Common myeloid progenitor, CD34-positive (primary cell): Measurements from ENCODE around the gene TRPT1.

Experiments used
- CTCF ChIA-PET: fragments of 350-600 bp; sonication (Branson Sonifier 250); formaldehyde crosslinking; loops from one replicate; lab custom pipeline; 2021; ENCODE audit warnings: antibody characterized with exemption; lab: Charles Lee
- POLR2A ChIA-PET: fragments of 350-600 bp; sonication (Branson Sonifier 250); formaldehyde crosslinking; loops from one replicate; lab custom pipeline; 2021; ENCODE audit warnings: antibody characterized with exemption; lab: Charles Lee
- DNase-seq, 3 donors: peaks; one replicate each; pipeline versions ENCODE4 v3.0.0 to v3.0.0-alpha.2; 2013
- H3K27ac ChIP-seq, 2 experiments: 1 replicate in 1 of 2; 2 replicates in 1 of 2; pipeline ENCODE4 v1.7.0; 2013; ENCODE audit warnings: inconsistent platforms in 2 of 2, low read length in 2 of 2, mild to moderate bottlenecking in 2 of 2, low read depth in 1 of 2, moderate library complexity in 1 of 2; ENCODE audit not compliant: severe bottlenecking in 2 of 2, insufficient read depth in 1 of 2, poor library complexity in 1 of 2
- H3K27me3 ChIP-seq, 5 experiments: replicated peaks in 2 of 5; 1 replicate in 3 of 5; 2 replicates in 2 of 5; pipeline versions ENCODE4 v1.6.1 to v1.7.0; 2013; ENCODE audit warnings: low read length in 4 of 5, mild to moderate bottlenecking in 2 of 5, moderate library complexity in 2 of 5, inconsistent platforms in 1 of 5; ENCODE audit not compliant: insufficient read depth in 5 of 5, control insufficient read depth in 4 of 5
- H3K36me3 ChIP-seq, 4 experiments: 1 replicate in 2 of 4; 2 replicates in 2 of 4; pipeline versions ENCODE4 v1.6.1 to v1.7.0; 2013; ENCODE audit warnings: low read length in 3 of 4, control low read depth in 1 of 4, mild to moderate bottlenecking in 1 of 4; ENCODE audit not compliant: control insufficient read depth in 4 of 4, insufficient read depth in 4 of 4
- H3K4me1 ChIP-seq, 4 experiments: 1 replicate in 3 of 4; 2 replicates in 1 of 4; pipeline versions ENCODE4 v1.6.1 to v1.7.1; 2013; ENCODE audit warnings: low read length in 3 of 4, mild to moderate bottlenecking in 3 of 4, control low read depth in 1 of 4, inconsistent platforms in 1 of 4, moderate library complexity in 1 of 4; ENCODE audit not compliant: control insufficient read depth in 4 of 4, insufficient read depth in 4 of 4; ENCODE audit errors: control extremely low read depth in 1 of 4
- H3K4me3 ChIP-seq, 7 experiments: 1 replicate in 4 of 7; 2 replicates in 3 of 7; pipeline versions ENCODE4 v1.5.1 to v1.7.0; 2013; ENCODE audit warnings: mild to moderate bottlenecking in 7 of 7, low read length in 6 of 7, moderate library complexity in 6 of 7, inconsistent platforms in 2 of 7, low read depth in 2 of 7, control low read depth in 1 of 7; ENCODE audit not compliant: insufficient read depth in 4 of 7, control insufficient read depth in 1 of 7; ENCODE audit errors: extremely low read depth in 1 of 7
- H3K9me3 ChIP-seq, 5 experiments: 1 replicate in 4 of 5; 2 replicates in 1 of 5; pipeline versions ENCODE4 v1.6.1 to v1.7.1; 2013; ENCODE audit warnings: low read length in 4 of 5, mild to moderate bottlenecking in 2 of 5, inconsistent platforms in 1 of 5, low read depth in 1 of 5, moderate library complexity in 1 of 5; ENCODE audit not compliant: control insufficient read depth in 4 of 5, insufficient read depth in 2 of 5; ENCODE audit errors: control extremely low read depth in 1 of 5
- WGBS: methylation state at CpG from one replicate; pipeline ENCODE4 v1.1.5; 2013; ENCODE audit not compliant: insufficient coverage; 5-methylcytosine and 5-hydroxymethylcytosine counted together

The TRPT1 gene

DNA sequence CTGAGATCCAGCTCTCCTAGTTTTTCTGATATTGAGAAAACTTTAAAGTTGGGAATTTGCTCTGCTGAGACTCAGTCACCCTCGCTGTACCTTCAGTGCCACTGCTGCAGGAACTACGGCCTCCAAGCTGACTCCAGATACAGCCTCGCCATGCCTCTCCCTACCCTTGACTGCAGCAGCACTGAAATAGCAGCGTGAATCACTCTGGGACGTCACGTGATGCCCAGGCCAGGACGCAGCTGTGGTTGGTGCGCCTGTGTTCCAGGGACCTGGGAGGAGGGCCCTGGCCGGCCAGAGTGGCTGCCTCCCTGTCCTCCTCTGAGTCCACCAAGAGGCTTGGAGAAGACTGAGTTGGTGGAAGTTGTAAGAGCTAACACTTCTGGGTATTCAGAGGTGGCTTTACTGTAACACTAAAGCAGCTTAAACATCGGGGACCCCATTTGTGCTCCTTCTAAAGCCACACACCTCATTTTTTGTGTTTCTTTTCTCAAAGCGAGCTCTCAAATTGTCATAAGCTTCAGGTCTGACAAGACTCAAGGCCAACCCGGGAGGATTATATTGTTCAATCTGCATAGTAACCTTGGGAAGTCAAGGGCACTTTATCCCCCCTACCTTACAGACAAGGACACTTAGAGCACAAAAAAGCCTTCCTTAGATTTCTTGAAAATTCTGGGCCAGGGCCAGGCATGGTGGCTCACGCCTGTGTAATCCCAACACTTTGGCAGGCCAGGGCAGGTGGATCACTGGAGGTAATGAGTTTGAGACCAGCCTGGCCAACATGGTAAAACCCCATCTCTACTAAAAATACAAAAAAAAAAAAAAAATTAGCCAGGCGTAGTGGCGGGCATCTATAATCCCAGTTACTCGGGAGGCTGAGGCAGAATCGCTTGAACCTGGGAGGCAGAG lies 44.2 kb downstream of the TRPT1 start:
- H3K27ac ChIP-seq, result peak overlapping the region in 1 of 2 experiments; percentile 54

GRCh38 chr11:64180891-64181290 lies 45.1 kb downstream of the TRPT1 start:
- H3K27me3 ChIP-seq, result no peaks in the 10 kb centered on the region
- H3K9me3 ChIP-seq, result no peaks in the 10 kb centered on the region
- DNase-seq, result no peak
- ChIA-PET CTCF (interaction anchor here (0.9 to 2.0 kb wide), 4 partner anchors 16 to 179 kb away, joined by 3 to 7 read pairs (median 4); no protein-coding TSS in a partner anchor), POLR2A (interaction anchor here (0.8 kb wide), 1 partner anchor 195 kb away, joined by 3 read pairs; the partner anchor contains the start of gene OTUB1)
- 90% methylated on average over 4 of the region's 5 CpGs for WGBS
- peaks cover 3 to 37% (median 21%) of the 10 kb centered on the region in 4 experiments for H3K4me1 ChIP-seq
- H3K4me3 ChIP-seq, result peak overlapping the region in 1 of 7 experiments; percentile 1
- no peak overlapping the region for H3K27ac ChIP-seq
- H3K36me3 ChIP-seq, result peaks cover 0 to 10% (median 0%) of the 10 kb centered on the region in 4 experiments

More for the DNA sequence above, 44.2 kb downstream of the TRPT1 start:
- Histone ChIP-seq H3K36me3 (peaks cover 0 to 10% (median 0%) of the 10 kb centered on the region in 4 experiments), H3K4me3 (peak overlapping the region in 2 of 7 experiments; percentile 1 to 45), H3K27me3 (no peaks in the 10 kb centered on the region), H3K4me1 (peaks cover 3 to 37% (median 21%) of the 10 kb centered on the region in 4 experiments), H3K9me3 (no peaks in the 10 kb centered on the region)
- ChIA-PET CTCF (interaction anchor here (0.9 to 2.0 kb wide), 5 partner anchors 16 to 180 kb away, joined by 3 to 7 read pairs (median 4); no protein-coding TSS in a partner anchor), POLR2A (interaction anchor here (0.8 kb wide), 1 partner anchor 196 kb away, joined by 3 read pairs; the partner anchor contains the start of gene OTUB1)
- WGBS, result 39% methylated on average over 14 of the region's 17 CpGs
- peak; percentile 56 to 82 (median 79) for DNase-seq

DNA sequence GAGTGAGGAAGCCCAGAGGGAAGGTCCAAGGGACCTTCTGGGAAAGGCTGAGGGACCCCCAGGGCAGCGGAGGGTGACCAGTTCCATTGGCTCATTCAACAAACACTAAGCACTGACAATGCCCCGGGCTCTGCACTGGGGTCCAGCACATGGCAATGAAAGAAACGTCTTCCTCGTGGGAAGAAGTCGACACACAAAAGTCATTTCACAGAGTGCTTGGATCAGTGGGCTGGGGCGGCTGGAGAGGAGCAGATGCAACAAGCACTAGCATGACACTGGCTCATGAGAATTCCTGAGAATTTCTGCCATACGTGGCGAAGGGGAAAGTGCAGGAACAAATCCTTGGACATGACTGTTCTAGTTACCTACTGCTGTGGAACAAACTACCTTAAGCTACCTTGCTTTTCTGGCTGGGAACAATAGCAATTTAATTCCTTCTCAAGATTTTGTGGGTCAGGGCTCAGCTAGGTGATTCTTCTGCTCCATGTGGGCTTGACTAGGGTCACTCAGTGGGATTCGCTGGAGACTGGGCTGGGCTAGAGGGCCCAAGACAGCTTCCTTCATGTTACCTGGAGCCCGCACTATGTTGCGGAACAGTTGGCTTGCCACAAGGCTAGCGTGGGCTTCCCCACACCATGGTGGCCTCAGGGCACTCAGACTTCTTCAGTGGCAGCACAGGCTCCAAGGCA lies 46.9 kb downstream of the TRPT1 start:
- Histone ChIP-seq H3K4me3 (no peak overlapping the region), H3K27me3 (no peaks in the 10 kb centered on the region), H3K36me3 (peaks cover 0 to 10% (median 0%) of the 10 kb centered on the region in 4 experiments), H3K9me3 (no peaks in the 10 kb centered on the region), H3K4me1 (peaks cover 3 to 24% (median 9%) of the 10 kb centered on the region in 4 experiments), H3K27ac (no peak overlapping the region)
- ChIA-PET POLR2A (no interaction called here), CTCF (interaction anchor here (0.6 to 1.3 kb wide), 3 partner anchors 13 to 286 kb away, joined by 3 to 5 read pairs (median 4); partner anchors contain the start of gene MACROD1)
- no peak for DNase-seq
- 98% methylated on average over 11 of the region's 12 CpGs for WGBS

DNA sequence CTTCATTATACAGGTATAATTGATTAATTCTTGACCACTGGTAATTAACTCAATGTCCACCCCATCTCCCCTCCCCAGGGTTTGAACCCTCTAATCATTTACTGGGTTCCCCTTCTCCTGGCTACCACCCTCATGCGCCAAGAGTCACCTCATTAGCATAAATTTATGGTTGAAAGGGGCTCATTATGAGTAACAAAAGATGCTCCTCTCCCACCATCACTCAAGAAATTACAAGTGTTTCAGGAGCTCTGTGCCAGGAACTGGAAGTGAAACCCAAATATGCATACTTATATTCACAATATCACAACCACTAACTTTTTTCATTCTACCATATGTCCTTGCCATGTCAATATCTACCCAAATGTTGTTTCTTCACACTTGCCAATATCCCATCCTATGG lies 47.8 kb downstream of the TRPT1 start:
- Histone ChIP-seq H3K27me3 (no peaks in the 10 kb centered on the region), H3K27ac (no peak overlapping the region), H3K9me3 (peaks cover 0 to 2% (median 0%) of the 10 kb centered on the region in 5 experiments), H3K4me3 (no peak overlapping the region), H3K4me1 (peaks cover 3 to 16% (median 8%) of the 10 kb centered on the region in 4 experiments), H3K36me3 (peaks cover 0 to 10% (median 0%) of the 10 kb centered on the region in 4 experiments)
- POLR2A ChIA-PET, result no interaction called here
- CTCF ChIA-PET, result no interaction called here
- WGBS, result no CpG with 5 or more reads among the region's 1 CpG
- no peak for DNase-seq

- H3K27me3 ChIP-seq, result no peaks in the 10 kb centered on the region
- CTCF ChIA-PET, result interaction anchor here (0.6 kb wide), 1 partner anchor 190 kb away, joined by 3 read pairs; no protein-coding TSS in a partner anchor
- peaks cover 0 to 10% (median 0%) of the 10 kb centered on the region in 4 experiments for H3K36me3 ChIP-seq
- H3K4me3 ChIP-seq, result no peak overlapping the region
- no peak for DNase-seq
- no peak overlapping the region for H3K27ac ChIP-seq
- WGBS, result 62% methylated on average over 5 of the region's 8 CpGs
- POLR2A ChIA-PET, result no interaction called here
- peaks cover 0 to 2% (median 0%) of the 10 kb centered on the region in 5 experiments for H3K9me3 ChIP-seq
- H3K4me1 ChIP-seq, result peaks cover 3 to 12% (median 6%) of the 10 kb centered on the region in 4 experiments
Measured at GRCh38 chr11:64176751-64177150, 49.2 kb downstream of the TRPT1 start.
